Breast epithelium (tissue), 4 donors: ENCODE results near the gene WWOX. TPM values are rescaled to one million over a fixed set of nuclear protein-coding genes. Genes with fewer than 3 reads are reported as not detected.

Source experiments
- DNase-seq, 2 donors: peaks; one replicate each; pipeline ENCODE4 v3.0.0-alpha.2; 2019; ENCODE audit warnings: low spot score in 2 of 2
- H3K27ac ChIP-seq, 2 donors: fragments of 200-600 bp; sonication (generic) in 1 of 2; one replicate each; pipeline ENCODE4 v1.5.1; 2016 to 2019; ENCODE audit warnings: mild to moderate bottlenecking in 1 of 2
- H3K27me3 ChIP-seq, 2 donors: fragments of 200-600 bp; sonication (generic) in 1 of 2; one replicate each; pipeline versions ENCODE4 v1.5.1 to v1.6.0; 2017 to 2019; ENCODE audit warnings: control low read depth in 1 of 2, mild to moderate bottlenecking in 1 of 2
- H3K36me3 ChIP-seq: fragments of 200-600 bp; one replicate; pipeline ENCODE4 v1.5.1; 2019
- H3K4me1 ChIP-seq, 2 donors: fragments of 200-600 bp; sonication (generic); one replicate each; pipeline ENCODE4 v1.5.1; 2016 to 2019; ENCODE audit warnings: control low read depth in 1 of 2
- H3K4me3 ChIP-seq, 3 donors: fragments of 200-600 bp; sonication (generic); 1 replicate in 2 of 3; 2 replicates in 1 of 3; pipeline ENCODE4 v1.5.1; 2016 to 2019; ENCODE audit warnings: mild to moderate bottlenecking in 3 of 3, moderate library complexity in 2 of 3
- H3K9me3 ChIP-seq, 2 donors: fragments of 200-600 bp; sonication (generic) in 1 of 2; one replicate each; pipeline ENCODE4 v1.5.1; 2016 to 2019; ENCODE audit warnings: control low read depth in 1 of 2
- POLR2A ChIP-seq: fragments of 450-650 bp; IDR thresholded peaks from one replicate; pipeline ENCODE4 v1.6.1; 2016; ENCODE audit warnings: antibody characterized with exemption, mild to moderate bottlenecking, moderate library complexity
- POLR2AphosphoS5 ChIP-seq, 3 donors: sonication (generic); formaldehyde crosslinking; IDR thresholded peaks; one replicate each; pipeline ENCODE4 v1.6.1; 2017; ENCODE audit warnings: antibody characterized with exemption in 3 of 3
- intact Hi-C: fragments of 100-400 bp; cut with DNase I; formaldehyde crosslinking; loops from one replicate; pipeline ENCODE4 v1.15.1; 2023; ENCODE audit warnings: low total_unique reads
- total RNA-seq, 3 donors: library from RNA; depleted of rRNA; stranded (reverse); fragments of >200 nt; gene quantifications; one replicate each; pipeline ENCODE4 v1.1.0, GENCODE V29; 2016
- TF ChIP-seq, protein P1 (sequence below), 3 donors: fragments of 450-650 bp; IDR thresholded peaks; one replicate each; pipeline ENCODE4 v1.5.1; 2016 to 2017; ENCODE audit warnings: antibody characterized with exemption in 3 of 3, mild to moderate bottlenecking in 3 of 3, moderate library complexity in 3 of 3

WWOX gene
- total RNA-seq, 3 donors from 2014 or later = 42.9 to 73.6 (median 43.4) TPM

GRCh38 chr16:78496189-78496588, 396.7 kb downstream of the WWOX start:
- intact Hi-C loops = no loop called here
- no peak overlapping the region for H3K4me3 ChIP-seq
- no peaks in the 10 kb centered on the region for H3K4me1 ChIP-seq
- H3K27me3 ChIP-seq = no peaks in the 10 kb centered on the region
- H3K27ac ChIP-seq = no peak overlapping the region
- TF ChIP-seq POLR2AphosphoS5 (IDR thresholded peaks at IDR 0.05) = no peak
- no peak for TF ChIP-seq POLR2A
- no peaks in the 10 kb centered on the region for H3K36me3 ChIP-seq
- DNase-seq = no peak
- H3K9me3 ChIP-seq = no peaks in the 10 kb centered on the region

GRCh38 chr16:78499399-78499798, 399.9 kb downstream of the WWOX start:
- intact Hi-C loops = no loop called here
- no peak for DNase-seq
- Histone ChIP-seq H3K4me3 (no peak overlapping the region), H3K4me1 (peaks cover 0 to 9% of the 10 kb centered on the region in 2 donors), H3K36me3 (no peaks in the 10 kb centered on the region), H3K9me3 (no peaks in the 10 kb centered on the region), H3K27me3 (no peaks in the 10 kb centered on the region), H3K27ac (no peak overlapping the region)
- TF ChIP-seq POLR2AphosphoS5 (IDR thresholded peaks at IDR 0.05) = no peak

DNA sequence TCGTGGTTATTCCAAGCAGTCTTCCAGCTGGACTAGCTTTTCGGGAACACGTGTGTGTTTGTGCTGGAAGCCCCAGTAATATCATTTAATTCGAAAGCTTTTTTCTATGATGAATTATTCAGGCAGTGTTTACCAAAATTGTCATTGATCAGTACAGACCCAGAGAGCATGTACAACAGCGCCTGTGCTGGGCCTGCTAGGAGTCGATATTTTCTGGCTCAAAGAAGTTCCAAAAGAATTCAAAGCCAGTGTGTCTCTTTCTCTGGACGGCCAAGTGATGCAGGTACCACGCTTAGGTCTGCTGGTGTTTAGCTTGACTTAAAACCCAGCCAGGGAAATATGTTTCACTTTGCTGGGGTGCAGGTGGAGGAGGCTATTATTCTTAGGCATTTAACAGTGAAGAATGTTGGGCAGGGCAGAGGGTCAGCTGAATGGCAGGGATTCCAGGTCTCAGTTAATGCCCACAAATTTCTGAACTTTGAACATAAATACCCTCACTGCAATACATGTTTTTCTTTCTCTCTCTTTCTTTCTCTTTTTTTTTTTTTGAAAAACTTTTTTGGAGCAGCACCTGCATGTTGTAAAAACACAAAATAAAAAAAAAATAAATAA, 401.3 kb downstream of the WWOX start:
- Histone ChIP-seq H3K4me3 (no peak overlapping the region), H3K9me3 (no peaks in the 10 kb centered on the region), H3K36me3 (no peaks in the 10 kb centered on the region), H3K4me1 (peaks cover 0 to 11% of the 10 kb centered on the region in 2 donors), H3K27me3 (no peaks in the 10 kb centered on the region), H3K27ac (no peak overlapping the region)
- intact Hi-C loops = loop anchor here (10.0 kb wide), 1 partner anchor 1104 kb away; the partner anchor contains the start of gene MAF
- no peak for DNase-seq
- TF ChIP-seq POLR2A = no peak
- TF ChIP-seq POLR2AphosphoS5 (IDR thresholded peaks at IDR 0.05) = no peak
- TF ChIP-seq, protein P1, sequence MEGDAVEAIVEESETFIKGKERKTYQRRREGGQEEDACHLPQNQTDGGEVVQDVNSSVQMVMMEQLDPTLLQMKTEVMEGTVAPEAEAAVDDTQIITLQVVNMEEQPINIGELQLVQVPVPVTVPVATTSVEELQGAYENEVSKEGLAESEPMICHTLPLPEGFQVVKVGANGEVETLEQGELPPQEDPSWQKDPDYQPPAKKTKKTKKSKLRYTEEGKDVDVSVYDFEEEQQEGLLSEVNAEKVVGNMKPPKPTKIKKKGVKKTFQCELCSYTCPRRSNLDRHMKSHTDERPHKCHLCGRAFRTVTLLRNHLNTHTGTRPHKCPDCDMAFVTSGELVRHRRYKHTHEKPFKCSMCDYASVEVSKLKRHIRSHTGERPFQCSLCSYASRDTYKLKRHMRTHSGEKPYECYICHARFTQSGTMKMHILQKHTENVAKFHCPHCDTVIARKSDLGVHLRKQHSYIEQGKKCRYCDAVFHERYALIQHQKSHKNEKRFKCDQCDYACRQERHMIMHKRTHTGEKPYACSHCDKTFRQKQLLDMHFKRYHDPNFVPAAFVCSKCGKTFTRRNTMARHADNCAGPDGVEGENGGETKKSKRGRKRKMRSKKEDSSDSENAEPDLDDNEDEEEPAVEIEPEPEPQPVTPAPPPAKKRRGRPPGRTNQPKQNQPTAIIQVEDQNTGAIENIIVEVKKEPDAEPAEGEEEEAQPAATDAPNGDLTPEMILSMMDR (IDR thresholded peaks at IDR 0.05) = no peak

DNA sequence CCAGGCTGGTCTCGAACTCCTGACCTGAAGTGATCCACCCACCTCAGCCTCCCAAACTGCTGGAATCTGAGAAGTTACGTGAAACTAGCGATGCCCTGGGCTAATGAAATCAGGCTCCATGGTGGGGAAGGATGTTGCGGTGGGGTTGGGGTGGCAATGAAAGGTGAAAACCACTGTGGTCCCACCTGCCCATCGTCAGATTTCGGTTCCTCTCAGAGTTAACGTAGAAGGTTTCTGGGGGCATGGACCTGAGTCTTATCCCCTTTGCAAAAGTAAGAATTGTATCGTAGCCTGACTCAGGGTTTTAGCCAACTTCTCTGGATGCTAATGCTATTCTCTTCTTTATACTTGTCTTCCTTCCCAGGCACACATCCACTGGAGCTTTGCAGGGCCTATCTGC, 402.3 kb downstream of the WWOX start:
- H3K36me3 ChIP-seq = no peaks in the 10 kb centered on the region
- intact Hi-C loops = loop anchor here (10.0 kb wide), 1 partner anchor 1103 kb away; the partner anchor contains the start of gene MAF
- H3K9me3 ChIP-seq = no peaks in the 10 kb centered on the region
- H3K27me3 ChIP-seq = no peaks in the 10 kb centered on the region
- H3K4me1 ChIP-seq = peaks cover 0 to 11% of the 10 kb centered on the region in 2 donors
- H3K27ac ChIP-seq = no peak overlapping the region
- H3K4me3 ChIP-seq = no peak overlapping the region
- TF ChIP-seq POLR2A = no peak
- no peak for TF ChIP-seq POLR2AphosphoS5 (IDR thresholded peaks at IDR 0.05)
- TF ChIP-seq, protein P1 (IDR thresholded peaks at IDR 0.05) = no peak
- DNase-seq = no peak

GRCh38 chr16:78502812-78503350, 403.4 kb downstream of the WWOX start:
- intact Hi-C loops = loop anchor here (10.0 kb wide), 1 partner anchor 1102 kb away; the partner anchor contains the start of gene MAF
- Histone ChIP-seq H3K9me3 (no peaks in the 10 kb centered on the region), H3K27ac (no peak overlapping the region), H3K36me3 (no peaks in the 10 kb centered on the region), H3K4me1 (peaks cover 0 to 11% of the 10 kb centered on the region in 2 donors), H3K4me3 (no peak overlapping the region), H3K27me3 (no peaks in the 10 kb centered on the region)
- DNase-seq = no peak
- TF ChIP-seq, protein P1 (IDR thresholded peaks at IDR 0.05) = no peak
- TF ChIP-seq POLR2A (no peak), POLR2AphosphoS5 (IDR thresholded peaks at IDR 0.05) (no peak)

DNA sequence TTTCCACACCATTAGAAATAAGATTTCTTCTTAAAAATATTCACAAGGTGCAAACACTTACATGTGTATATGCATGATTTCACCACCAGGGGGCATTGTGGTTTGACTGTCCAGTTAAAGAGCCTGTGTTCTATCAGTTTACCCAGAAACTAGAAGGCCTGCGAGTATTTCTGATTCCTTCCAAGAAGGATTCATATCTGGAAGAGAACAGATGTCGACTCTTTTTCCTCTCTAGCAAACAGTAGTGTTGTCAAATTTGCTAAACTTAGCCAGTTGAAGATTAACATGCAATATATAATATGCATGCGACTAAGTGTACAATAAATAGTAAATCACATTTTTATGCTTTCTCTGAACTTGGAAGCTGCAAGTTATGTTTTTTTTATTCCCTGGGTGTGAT, 404.1 kb downstream of the WWOX start:
- H3K9me3 ChIP-seq = no peaks in the 10 kb centered on the region
- H3K36me3 ChIP-seq = no peaks in the 10 kb centered on the region
- peaks cover 0 to 11% of the 10 kb centered on the region in 2 donors for H3K4me1 ChIP-seq
- TF ChIP-seq POLR2AphosphoS5 (IDR thresholded peaks at IDR 0.05) (no peak), POLR2A (no peak)
- TF ChIP-seq, protein P1 (IDR thresholded peaks at IDR 0.05) = peak; percentile 79 to 93 (median 89)
- intact Hi-C loops = loop anchor here (10.0 kb wide), 1 partner anchor 1101 kb away; the partner anchor contains the start of gene MAF
- DNase-seq = no peak
- H3K27ac ChIP-seq = no peak overlapping the region
- no peaks in the 10 kb centered on the region for H3K27me3 ChIP-seq
- no peak overlapping the region for H3K4me3 ChIP-seq
